Measurements from ENCODE around the gene NFIC.
"Not testable (repeated sequence)": the region's sequence is repeated elsewhere in the genome, so short reads cannot be mapped to it uniquely, and the experiment has no call there.

NFIC gene

GRCh38 chr19:3398900-3399278 is 32.5 kb downstream of the NFIC start:
- DNase-seq (ENCODE audit: low read depth), result no peak

DNA sequence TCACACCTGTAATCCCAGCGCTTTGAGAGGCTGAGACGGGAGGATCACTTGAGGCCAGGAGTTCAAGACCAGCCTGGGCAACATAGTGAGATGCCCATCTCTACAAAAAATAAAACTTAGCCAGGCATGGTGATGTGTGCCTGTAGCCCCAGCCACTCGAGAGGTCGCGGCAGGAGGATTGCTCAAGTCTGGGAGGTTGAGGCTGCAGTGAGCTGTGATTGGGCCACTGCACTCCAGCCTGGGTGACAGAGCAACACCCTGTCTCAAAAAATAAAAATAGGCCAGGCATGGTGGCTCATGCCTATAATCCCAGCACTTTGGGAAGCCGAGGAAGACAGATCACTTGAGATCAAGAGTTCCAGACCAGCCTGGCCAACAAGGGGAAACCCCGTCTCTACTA is 32.9 kb downstream of the NFIC start:
- DNase-seq (ENCODE audit: low read depth), result not testable (repeated sequence)

GRCh38 chr19:3401004-3401768 is 34.8 kb downstream of the NFIC start:
- no peak for DNase-seq (ENCODE audit: low read depth)

- DNase-seq (ENCODE audit: low read depth), result no peak
These were observed 36.5 kb downstream of the NFIC start for GRCh38 chr19:3402631-3403443.

GRCh38 chr19:3403489-3404323 is 37.3 kb downstream of the NFIC start:
- no peak for DNase-seq (ENCODE audit: low read depth)

DNA sequence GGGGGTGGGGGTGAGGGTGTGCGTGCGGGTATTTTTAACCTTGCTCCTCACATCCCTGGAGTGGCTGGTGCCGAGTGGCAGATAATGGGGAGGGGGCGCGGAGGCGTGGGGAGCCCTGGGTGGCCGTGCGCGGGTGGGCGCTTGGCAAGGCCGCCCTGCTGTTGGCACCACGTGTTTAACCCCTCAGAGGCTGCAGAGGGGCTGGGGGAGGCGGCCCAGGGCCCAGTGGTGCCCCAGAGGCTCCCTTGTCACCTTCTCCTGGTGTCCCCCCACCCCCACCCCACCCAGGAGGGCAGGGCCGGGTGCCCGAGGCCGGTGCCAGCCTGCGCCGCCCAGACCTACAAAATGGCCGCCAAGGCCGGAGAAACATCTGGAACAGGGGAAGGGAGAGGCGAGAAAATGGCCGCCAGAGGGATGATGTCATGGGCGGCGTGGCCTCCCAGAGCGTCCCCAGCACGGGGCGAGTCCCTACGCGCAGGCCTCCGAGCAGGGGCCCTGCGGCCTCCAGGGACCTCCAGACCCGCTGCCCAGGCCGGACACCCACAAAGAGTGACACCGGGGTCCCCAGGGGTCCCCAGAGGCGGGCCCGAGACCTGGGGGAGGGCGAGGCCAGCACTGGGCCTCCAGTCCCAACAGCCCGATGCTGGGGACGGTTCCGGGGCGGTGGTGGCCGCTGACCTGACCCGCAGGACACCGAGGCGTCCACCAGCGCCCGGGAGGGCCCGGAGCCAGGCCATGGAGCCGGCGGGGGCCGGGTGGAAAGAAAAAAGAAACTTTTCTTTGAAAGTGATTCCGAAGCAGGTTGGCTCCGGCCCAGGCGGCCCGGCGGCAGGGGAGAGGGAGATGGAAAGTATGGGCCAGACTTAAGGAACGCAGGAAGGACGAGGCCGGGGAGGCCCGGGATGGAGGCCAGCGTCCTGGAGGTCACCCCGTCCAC is 38.2 kb downstream of the NFIC start:
- no peak for DNase-seq (ENCODE audit: low read depth)

DNA sequence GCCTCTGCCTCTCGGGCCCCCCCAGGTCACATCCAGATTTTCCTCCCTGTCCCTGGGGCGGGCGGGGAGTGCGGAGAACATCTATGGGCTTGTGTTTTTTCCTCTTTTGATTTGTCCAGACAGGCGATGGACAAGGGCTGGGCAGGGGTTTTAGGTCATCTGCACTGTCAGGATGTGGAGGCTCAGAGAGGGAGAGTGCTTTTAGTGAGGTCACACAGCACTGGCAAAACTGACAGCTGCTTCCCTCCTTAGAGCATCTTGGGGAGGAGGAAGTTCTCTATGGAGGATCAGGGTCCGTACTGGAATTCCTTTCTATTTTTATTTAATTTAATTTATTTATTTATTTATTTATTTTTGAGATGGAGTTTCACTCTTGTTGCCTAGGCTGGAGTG is 38.9 kb downstream of the NFIC start:
- no peak for DNase-seq (ENCODE audit: low read depth)

DNA sequence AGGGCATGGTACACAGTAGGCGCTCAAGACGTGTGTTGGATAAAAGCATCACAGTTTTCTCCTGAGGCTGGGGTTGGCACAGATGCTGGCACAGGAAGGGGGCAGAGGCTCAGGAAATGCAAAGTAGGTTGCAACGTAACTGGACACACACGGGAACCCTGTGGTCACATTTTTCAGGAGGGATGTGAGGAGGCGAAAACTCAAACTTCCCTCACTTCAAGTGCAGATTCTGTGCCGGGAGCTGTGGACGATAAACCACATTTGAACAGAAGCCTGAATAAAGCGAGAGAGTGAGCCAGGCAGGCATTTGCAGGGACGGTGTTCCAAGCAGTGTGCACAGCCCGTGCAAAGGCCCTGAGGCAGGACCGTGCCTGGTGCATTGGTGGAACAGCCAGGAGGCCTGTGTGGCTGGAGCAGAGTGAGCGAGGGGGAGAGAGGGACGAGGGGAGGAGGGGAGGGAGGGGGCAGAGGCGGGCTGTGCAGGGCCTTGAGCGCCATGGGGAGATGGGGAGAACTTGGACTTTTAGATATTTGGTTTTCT is 40.3 kb downstream of the NFIC start:
- no peak for DNase-seq (ENCODE audit: low read depth)

- DNase-seq (ENCODE audit: low read depth), result no peak
These were observed 41.5 kb downstream of the NFIC start for GRCh38 chr19:3407556-3408516.

- DNase-seq (ENCODE audit: low read depth), result no peak
These were observed 42.6 kb downstream of the NFIC start for GRCh38 chr19:3408996-3409345.

GRCh38 chr19:3409346-3410064 is 43.1 kb downstream of the NFIC start:
- no peak for DNase-seq (ENCODE audit: low read depth)

- no peak for DNase-seq (ENCODE audit: low read depth)
These were observed 45.3 kb downstream of the NFIC start for GRCh38 chr19:3411636-3412035.

DNA sequence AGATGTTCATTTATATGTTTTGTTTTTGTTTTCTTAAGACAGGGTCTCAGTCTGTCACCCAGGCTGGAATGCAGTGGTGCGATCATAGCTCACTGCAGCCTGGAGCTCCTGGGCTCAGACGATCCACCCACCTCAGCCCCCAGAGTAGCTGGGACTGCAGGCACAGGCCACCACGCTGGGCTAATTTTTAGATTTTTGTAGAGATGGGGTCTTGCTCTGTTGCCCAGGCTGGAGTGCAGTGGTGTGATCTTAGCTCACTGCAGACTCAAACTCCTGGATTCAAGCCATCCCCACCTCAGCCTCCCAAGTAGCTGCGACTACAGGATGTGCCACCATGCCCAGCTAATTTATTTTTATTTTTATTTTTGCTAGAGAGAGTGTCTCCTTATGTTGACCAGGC is 45.7 kb downstream of the NFIC start:
- no peak for DNase-seq (ENCODE audit: low read depth)

DNA sequence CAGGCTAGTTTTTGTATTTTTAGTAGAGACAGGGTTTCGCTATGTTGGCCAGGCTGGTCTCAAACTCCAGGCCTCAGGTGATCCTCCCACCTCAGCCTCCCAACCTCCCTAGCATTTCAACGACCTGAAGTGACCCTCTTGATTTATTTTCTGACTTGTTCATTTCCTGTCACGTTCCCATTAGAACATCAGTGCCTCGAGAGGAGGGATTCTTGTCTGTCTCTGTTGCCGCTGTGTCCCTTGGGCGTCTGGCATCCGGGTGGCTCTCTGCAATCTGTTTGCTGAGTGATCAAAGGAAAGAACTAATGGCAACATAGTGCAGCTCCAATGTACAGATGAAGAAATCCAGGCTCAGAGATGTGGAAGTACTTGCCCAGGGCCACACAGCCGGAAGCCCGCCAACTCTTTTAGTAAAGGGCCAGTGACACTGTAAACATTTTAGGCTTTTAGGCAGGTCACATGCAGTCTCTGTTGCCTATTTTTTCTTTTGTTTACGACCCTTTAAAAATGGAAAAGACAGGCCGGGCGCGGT is 47.5 kb downstream of the NFIC start:
- DNase-seq (ENCODE audit: low read depth), result no peak

DNA sequence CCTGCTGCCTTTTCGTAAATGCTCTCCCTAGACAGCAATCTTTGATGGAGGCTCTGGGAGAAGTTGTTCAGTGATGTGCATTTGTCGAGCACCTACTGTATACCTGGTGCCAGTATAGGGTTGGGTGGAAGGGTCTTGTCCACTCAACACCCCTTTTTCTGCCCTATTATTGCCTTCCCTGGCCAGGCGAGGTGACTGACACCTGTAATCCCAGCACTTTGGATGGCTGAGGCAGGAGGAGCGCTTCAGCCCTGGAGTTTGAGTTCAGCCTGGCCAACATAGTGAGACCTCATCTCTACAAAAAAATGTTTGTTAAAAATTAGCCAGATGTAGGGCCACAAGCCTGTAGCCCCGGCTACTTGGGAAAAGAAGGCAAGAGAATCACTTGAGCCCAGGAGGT is 49.3 kb downstream of the NFIC start:
- no peak for DNase-seq (ENCODE audit: low read depth)

GRCh38 chr19:3420244-3420755 is 53.9 kb downstream of the NFIC start:
- no peak for DNase-seq (ENCODE audit: low read depth)

- DNase-seq (ENCODE audit: low read depth), result no peak
These were observed 54.7 kb downstream of the NFIC start for GRCh38 chr19:3420909-3421619.

DNA sequence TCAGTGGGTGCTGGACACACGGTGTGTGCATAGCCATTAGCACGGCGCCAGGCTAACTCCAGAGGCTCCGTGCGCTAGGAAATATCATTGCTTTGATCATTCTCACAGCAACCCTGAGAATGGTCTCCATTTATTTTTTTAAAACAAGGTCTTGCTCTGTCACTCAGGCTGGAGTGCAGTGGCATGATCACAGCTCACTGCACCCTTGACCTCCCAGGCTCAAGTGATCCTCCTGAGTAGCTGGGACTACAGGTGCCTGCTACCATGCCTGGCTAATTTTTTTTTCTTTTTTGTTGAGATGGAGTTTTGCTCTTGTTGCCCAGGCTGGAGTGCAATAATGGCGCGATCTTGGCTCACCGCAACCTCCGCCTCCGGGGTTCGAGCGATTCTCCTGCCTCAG is 55.3 kb downstream of the NFIC start:
- DNase-seq (ENCODE audit: low read depth), result not testable (repeated sequence)
